Ramos (cell line): ENCODE results near the gene RAMACL.

Experiments used
- in situ Hi-C: fragments of 300-500 bp; cut with MboI; formaldehyde crosslinking; loops from one replicate; pipeline ENCODE4 v1.14.3; 2022; ENCODE audit warnings: low sequenced_read_pairs; ENCODE audit not compliant: unreplicated experiment

Gene RAMACL

DNA sequence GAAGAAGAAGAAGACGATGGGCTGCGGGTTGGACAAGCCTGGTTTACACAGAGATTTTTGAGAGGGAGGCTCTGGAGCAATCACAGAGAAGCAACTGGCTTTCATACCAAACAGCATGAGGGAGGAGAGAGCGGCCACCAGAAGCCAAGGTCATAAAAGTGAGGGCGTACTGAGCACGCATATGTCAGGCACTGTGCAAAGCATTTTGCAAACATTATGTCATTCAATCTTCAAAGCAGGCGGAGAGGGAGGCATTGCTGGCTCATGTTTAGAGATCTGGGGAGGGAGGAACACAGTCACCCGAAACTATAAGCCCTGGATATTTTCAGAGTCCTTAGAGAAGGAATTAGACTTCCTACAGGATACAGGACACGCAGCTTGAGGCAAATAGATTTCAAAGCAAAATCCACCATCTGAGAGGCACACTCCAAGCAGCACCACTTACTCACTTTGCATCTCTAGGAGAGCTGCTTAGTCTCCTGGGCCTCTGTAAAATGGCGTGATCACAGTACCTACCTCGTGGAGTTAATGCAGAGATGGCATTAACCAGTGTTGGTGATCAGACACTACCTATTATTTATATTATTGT is 24.6 kb downstream of the RAMACL start:
- in situ Hi-C loops: no loop called here

DNA sequence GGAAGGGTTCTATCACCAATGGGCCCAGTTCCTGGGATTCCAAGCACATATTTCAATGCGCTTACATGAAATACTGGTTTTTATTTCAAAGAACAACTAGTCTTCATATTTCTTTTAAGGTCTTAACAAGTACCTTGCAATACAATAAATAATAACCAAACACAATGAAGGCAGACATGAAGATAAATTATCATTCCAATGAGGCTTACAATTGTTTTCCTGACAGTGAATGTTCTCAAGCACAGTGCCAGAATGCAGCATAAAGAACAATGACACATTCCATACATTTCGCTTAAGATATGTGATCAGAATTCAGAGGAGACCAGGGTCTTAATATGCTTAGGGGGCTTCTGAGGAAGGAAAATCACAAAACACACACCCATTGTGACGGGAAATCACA is 26.3 kb downstream of the RAMACL start:
- in situ Hi-C loops: no loop called here

DNA sequence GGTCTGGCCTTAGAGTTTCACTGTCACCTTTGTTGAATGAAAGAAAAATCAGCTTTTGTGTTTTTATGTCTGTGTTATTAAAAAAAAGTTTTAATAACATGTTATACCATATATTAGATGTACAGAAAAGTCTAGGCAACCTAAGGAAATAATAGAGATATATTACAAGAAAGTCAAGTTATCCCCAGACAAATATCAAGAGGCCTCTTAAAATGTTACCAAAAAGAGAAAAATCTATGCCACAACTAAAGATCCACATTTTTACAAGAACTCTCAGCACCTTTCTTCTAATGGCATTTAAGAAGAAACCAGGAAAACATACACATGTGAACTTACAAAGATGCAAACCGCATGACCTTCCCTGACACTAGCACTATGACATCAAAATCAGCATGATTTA is 26.8 kb downstream of the RAMACL start:
- in situ Hi-C loops: no loop called here

DNA sequence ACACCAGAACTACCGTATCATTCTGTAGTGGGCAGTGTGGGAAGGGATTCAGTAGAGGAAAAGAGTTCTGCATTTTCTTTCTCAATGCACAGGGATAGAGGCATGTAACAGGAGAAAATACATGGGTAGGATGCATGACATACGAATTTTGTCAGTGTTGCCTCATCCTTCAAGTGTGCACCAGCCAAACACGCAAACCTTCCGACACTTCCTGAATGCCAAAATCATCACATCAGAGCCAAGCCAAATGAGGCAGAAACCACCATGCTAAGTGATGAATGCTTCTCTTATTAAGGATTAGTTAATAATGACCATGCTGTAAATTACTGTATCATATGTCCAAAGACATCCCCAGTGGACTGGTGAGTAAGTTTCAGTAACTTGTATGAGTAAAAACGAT is 27.3 kb downstream of the RAMACL start:
- in situ Hi-C loops: no loop called here

DNA sequence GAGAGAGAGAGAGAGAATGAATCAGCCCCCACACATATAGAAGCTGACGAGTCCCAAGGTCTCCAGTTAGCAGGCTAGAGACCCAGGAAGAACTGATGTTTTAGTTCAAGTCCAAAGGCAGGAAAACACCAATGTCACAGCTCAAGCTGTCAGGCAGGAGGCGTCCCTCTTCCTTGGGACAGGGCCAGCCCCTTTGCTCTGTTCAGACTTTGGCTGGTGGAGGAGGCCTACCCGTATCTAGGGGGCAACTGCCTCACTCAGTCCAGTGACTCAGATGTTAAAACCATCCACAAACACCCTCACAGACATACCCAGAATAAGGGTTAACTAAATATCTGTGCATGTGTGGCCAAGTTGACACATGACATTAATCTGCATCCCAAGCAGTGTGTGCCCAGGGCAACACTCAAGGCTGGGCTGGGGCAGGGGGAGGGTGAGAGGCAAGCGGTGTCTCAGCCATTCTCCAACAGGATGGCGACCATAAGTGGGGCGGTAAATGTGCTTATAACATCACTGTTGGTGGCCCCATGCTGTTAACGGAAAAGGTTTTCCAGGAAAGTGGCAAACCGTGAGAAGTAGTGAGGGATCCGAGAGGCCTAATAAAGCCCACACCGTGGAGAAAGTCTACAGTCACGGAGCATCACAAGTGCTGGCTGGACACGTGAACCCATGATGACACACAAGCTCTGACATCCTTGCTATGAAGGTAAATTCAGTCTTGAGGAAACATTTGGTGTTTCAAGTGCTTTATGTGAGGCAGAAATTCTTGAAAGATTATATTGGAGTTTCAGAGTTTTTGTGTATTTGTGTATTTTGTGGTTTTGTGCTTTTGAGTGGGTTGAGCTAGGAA is 28.1 kb downstream of the RAMACL start:
- in situ Hi-C loops: no loop called here

DNA sequence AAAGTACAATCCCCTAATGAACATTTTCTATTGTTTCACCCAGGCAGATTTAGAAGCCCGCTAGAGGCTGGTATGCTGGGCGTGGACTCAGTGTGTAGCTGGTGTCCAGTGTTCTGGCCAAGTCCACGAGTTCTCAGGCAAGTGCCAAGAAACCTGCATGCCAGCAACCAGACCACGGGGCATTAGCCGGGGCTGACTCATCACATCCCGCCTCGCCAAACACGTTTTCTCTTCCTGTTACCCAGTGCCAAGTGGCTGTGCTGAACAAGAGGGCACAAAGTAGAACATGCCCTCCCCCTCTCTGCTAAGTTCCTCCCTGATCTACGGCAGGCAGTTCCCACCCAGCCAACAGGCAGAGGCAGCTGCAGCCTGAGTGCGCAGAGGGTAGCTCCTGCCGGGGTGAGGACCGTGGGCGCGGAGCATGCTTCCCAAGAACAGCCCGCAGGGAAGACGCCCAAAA is 29.6 kb downstream of the RAMACL start:
- in situ Hi-C loops: no loop called here

DNA sequence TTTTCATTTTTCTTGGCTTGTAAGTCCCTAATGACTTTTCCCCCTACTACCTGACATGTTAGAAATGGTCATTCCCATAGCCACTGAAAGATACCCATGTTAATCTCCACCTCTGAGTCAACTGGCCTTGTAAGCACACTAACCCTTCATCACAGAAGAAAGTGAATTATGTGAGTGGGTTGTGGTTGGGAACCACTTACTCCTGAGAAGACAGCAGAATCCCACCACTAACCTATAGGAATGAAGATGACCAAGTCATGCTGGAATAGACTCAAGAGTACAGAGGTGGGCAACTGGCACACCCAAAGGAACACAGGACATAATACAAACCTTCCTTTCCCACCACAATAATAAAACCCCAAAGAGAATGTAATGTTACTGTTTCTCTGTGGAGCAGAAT is 30.1 kb downstream of the RAMACL start:
- in situ Hi-C loops: no loop called here

DNA sequence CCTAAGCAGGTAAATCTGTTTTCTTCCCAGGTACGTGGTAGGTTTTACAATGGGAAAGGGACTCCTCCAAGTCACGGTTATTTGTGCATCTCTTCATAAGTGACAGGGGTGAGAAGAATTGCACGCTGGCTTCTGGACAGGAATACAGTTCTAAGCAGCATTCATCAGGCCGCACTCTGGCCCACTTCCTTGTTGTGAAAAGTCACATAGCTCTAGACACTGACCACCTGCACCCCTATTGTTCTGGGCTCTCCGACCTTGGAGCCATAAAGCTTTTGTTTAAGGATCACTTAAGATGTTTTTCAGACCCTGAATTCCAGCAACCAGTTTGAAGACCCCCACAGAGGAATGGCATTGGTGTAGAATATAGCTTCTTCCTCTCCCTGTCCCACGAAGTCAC is 31.4 kb downstream of the RAMACL start:
- in situ Hi-C loops: no loop called here

DNA sequence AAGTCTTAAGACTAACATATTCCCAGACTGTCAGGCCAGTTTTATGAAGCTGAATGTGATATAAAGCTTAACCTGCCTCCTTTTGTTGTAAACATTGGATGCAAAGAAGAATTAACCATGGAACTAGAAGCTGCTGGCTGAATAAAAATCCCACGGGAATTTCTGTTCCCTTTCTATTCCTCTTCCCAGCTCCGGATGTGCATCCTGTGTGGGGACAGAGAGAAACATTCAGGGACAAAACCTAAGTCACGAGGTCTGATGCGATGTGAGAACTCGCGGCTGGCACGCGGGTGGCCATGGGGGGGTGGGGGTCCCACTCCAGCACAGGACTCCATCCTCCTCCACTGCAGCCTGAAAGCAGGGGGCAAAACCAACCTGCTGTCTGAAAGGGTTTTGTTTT is 32.2 kb downstream of the RAMACL start:
- in situ Hi-C loops: no loop called here

DNA sequence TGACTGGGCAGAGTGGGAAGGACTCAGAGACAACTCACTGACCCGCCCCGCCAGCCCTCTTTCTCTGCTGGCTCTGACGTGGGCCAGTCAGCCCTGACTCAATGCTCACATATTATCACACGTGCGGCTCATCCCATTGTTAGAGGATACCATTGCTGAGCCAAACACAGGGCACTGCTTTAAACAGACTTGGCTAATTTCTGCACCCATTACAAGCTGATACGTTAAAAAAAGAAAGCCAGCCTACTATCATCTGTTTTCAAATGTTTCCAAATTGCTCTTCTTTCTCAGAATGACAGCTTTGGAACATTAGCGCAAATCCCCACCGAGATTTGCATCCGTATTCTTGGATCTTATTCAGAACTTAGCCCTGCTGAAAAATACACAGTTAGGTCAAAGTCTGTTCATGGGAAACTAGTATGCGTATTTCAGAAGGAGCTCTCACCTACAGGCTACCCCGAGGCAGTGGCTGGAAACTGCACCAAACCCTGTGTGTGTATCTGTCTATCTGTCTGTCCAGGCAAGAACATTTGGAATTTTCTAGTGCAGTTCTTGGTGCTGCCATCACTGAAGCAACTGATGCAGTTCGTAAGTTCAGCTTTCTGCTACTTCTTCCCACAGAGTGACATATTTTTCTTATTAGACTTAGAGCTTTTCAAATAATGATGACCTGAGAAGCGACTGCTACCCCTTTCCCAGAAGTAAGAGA is 32.8 kb downstream of the RAMACL start:
- in situ Hi-C loops: no loop called here

DNA sequence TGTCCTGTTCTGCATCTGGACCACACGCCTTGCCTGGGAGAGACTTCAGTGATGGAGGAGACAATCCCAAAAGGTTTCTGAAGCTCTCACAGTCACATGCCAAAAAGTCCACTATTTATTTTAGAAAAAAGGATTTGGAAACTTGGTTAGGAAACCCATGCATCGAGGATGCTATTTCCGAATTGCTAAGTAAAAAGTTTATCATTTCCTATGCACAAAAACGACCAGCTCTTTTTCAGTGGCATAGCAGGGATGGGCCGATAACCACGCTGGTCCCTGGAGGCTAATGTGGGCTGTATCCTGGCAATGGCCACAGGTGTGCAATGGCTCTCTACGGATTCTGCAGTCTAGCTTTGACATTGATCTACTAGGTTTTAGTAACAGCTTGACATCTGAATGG is 33.9 kb downstream of the RAMACL start:
- in situ Hi-C loops: no loop called here

DNA sequence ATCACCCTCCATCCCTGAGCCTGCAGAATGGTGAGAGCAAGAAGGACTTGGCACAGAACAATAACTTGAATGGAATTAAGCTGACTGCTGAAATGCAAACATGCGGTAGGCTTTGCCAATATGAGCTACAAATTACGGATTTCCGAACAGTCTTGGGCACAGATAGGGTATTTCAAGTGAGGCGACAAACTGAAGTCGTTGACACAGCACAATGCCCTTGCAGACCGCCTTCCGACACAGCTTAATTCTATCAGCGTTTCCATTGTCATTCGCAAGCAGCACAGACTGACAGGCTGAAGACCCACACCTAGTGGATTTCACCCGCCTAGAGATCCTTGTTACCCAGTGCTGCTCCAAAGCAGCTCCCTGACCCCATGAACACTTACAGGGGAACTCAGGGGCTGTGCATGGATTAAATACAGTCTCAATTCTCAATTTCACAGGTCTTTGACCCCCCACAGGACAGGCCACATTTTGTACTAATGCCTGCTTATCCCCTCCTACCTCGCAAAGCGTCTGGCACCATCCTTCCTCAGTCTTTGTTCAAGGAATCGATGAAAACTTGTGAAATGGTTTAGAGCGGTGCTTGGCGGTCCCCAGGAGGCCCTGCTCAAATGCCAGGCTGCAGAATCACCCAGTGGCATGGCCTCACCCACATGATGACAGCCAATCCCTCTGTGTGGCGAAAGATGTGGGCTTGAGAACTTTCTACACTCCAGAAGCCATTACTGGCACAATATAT is 34.6 kb downstream of the RAMACL start:
- in situ Hi-C loops: no loop called here

DNA sequence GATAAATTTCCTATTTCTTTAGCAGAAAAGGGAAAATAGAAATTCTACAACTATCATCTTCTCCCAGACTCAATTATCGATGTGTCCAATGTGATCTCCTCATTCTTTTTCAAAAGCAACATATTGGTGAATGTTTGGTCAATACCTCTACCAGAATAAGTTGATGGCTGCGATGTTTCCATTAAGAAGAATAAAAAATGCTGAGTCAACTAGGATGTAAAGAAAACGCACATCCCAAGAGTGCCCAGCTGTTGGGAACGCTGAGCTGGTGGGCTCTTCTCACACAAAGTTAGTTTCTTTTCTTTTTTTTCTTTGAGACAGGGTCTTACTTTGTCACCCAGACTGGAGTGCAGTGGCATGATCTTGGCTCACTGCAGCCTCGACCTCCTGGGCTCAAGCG is 39.8 kb downstream of the RAMACL start:
- in situ Hi-C loops: no loop called here

DNA sequence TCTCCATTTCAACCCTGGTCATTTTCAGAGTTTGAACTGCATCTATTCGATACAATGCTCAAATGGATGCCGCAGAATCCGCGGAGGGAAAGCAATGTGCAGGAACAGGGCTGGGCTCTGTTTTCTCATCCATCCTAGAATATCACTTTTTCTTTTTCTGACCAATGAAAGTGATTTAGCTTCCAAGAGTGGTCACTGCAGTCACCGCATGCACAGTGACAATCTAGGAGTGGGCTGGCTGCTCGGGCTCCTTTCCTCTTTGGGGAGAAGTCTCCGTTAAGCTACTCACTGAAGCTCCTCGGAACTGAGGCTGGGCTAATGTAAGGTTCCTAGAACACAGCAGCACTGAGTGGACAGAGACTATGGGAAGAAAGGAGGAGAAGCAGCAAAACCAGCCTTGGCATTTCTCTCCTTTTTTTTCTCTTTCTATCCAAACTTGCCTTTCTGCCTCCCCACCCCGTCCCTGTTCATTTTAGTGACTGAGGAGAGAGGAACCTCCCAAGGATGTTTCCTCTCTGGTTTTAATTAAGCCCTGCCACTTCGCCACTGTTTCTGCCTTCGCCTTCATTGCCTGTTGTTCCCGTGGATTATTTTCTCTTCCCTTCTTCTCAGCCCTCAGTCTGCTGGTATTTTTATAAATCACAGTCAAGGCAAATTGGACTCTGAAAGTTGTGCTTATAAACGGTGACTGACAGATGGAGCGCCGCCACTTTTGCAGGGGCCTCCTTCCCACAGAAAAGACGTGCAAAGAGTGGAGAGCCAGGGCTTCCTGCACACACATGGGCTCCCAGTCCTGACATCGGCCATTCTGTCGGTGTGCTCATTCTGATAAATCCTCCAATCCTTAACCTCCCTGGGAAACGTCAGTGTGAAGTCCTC is 41.1 kb downstream of the RAMACL start:
- in situ Hi-C loops: no loop called here

DNA sequence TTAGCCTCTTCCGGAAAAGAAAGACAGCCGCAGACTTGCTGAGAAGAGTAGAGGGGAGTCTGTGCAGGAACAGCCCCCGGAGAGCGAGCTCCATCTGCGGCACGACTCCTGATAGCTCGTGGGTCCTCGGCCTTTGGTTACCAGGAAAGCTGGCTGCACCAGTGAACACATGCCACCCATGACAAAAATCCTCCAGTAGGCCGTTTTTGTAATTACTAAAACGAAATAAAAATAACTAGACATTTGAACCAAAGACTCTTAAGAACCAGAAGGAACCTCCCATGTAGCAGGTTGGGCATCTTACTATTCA is 42.2 kb downstream of the RAMACL start:
- in situ Hi-C loops: no loop called here

DNA sequence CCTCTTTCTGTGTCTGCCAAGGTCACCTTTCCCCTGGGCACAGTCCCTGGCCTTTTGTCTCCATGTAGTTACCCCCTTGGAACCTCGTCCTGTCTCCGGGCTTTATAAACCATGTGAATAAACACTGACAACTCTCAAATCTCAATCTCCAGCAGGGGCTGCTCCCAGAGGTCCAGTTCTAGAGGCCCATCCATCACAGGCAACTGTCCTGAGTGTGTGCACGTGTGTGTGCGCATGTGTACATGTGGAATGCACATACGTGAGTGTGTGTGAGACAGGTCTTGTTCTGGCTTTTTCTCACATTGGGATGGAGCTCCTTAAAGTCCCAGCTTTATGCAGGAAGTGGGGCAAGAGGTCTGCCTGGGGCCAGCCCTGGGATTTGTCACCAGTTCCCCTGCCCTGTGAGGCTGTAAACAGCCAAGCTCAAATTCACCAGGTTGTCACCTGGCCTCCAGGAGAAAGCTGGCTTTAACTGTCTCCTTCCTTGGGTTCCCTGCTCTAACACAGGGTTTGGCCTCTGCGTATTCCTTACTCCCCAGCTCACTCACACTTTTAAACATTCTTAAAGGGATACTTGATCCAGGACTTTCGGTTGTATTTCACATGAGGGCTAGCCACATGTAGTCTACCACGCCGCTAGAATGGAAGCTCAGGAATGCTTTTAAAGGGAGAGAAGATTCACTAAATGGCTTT is 42.7 kb downstream of the RAMACL start:
- in situ Hi-C loops: no loop called here

DNA sequence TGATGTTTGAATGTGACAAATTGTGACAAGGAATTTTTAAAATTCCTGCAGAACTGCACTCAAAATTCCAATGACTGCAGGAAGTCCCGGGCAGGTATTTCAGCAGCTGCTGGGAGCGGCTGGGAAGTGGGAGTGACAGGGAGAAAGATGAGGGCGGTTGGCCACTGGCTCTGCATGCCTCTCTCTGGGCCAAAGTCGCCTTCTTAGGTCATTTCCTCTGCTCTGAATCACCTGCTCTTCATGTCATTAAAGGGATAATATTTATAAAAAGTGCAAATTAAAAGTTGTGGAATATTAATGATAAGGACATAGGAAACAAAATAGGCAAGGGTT is 43.9 kb downstream of the RAMACL start:
- in situ Hi-C loops: no loop called here

DNA sequence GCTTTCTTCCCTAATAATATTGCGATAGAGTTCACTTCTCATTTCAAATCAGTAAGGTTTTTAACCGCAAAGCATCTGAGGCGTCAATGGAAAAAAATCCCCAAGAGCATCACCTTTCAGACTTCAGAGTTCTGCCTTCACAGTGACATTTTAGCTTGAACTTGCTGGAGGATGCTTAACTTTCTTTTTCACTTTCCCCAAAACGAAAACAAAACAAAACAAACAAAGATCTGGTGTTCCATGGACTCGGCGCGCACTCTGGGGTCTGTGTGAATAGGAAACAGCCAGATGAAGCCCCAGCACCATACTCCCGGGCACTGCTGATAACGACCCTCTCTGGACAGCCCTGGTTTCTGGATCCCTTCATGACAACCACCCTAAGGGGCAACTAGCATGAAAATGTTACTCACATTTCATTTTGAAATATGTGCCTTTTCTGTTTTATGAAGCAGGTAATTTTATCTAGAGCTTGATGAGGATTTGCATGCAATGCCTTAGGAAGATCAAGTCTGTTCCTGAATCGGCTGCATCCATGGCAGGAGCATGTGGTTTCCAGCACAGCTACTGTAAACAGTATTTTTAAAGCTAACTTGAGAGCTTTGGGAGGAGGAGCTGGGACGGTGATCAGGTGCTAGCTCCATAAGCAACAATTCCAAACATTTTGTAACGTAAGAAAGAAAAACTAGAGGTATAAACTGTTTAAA is 44.5 kb downstream of the RAMACL start:
- in situ Hi-C loops: no loop called here

DNA sequence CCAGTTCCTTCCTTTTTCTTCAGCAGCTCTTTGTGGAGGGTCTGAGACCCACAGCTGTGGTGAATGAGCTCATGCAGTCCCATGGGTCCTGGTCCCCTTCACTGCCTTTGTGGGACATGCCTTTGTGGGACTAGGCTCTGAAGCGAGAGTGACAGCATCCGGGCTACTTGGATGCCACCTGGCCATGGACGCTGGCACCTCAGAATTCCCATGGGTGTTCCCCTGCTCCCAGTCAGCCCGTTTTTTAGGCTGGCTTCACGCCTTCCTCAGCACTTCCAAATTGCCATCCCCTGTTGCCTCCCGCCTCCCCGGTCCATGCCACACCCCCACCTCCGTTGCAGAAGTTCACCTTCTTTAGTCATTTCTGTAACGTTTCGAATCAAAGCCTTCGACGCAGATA is 45.1 kb downstream of the RAMACL start:
- in situ Hi-C loops: no loop called here
